Thyroid gland (tissue), 4 donors: Measurements from ENCODE around the gene NLRX1.

ENCODE experiments used
- POLR2A ChIP-seq, 2 donors: fragments of 450-650 bp; IDR thresholded peaks; one replicate each; pipeline ENCODE4 v1.6.1; 2017; ENCODE audit warnings: antibody characterized with exemption in 2 of 2, mild to moderate bottlenecking in 2 of 2, moderate library complexity in 1 of 2
- TF ChIP-seq, protein P1 (sequence below), 6 experiments: fragments of 200-600 bp in 3 of 6; fragments of 450-650 bp in 3 of 6; sonication (generic) in 3 of 6; IDR thresholded peaks; one replicate each; pipeline ENCODE4 v1.5.1; 2016 to 2019; ENCODE audit warnings: antibody characterized with exemption in 6 of 6, mild to moderate bottlenecking in 2 of 6, inconsistent platforms in 1 of 6, moderate library complexity in 1 of 6

DNA sequence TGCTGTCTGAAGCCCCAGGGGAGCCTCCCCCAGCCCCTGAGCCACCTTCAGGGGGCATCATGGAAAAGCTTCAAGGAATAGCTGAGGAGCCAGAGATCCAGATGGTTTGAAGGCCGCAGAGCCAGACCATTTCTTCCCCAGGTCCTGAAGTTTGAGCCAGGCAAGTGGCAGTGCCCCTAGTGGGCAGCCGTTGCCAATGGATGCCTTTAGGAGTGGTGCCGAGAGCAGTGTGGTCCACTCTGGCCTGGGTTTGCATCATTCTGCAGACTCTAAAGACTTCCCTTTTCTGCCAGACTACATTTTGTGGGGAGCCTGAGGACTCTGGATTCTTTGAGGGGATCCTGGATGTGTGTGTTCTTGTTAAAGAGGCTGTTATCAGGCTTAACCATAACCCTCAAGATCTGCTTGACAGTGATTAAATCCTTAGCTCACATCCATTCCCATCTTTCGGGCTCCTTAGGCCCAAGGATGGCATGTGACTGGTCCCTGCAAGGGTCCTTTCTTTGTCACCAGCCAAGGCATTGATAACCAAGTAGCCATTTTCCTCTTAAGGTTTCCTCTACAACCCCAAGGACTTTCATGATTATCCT lies 34.0 kb upstream of the NLRX1 start:
- TF ChIP-seq, protein P1, sequence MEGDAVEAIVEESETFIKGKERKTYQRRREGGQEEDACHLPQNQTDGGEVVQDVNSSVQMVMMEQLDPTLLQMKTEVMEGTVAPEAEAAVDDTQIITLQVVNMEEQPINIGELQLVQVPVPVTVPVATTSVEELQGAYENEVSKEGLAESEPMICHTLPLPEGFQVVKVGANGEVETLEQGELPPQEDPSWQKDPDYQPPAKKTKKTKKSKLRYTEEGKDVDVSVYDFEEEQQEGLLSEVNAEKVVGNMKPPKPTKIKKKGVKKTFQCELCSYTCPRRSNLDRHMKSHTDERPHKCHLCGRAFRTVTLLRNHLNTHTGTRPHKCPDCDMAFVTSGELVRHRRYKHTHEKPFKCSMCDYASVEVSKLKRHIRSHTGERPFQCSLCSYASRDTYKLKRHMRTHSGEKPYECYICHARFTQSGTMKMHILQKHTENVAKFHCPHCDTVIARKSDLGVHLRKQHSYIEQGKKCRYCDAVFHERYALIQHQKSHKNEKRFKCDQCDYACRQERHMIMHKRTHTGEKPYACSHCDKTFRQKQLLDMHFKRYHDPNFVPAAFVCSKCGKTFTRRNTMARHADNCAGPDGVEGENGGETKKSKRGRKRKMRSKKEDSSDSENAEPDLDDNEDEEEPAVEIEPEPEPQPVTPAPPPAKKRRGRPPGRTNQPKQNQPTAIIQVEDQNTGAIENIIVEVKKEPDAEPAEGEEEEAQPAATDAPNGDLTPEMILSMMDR (IDR thresholded peaks at IDR 0.05) = peak in 4 of 6 experiments; percentile 13 to 46 (median 28)
- TF ChIP-seq POLR2A (IDR thresholded peaks at IDR 0.05) = no peak
